Ishikawa (cell line): ENCODE measurements around the gene TMEM184B.

Experiments used
- EP300 ChIP-seq: IDR thresholded peaks from 2 replicates; pipeline ENCODE4 v1.6.1; 2012; ENCODE audit warnings: borderline replicate concordance
- MAX ChIP-seq: IDR thresholded peaks from 2 replicates; pipeline ENCODE4 v1.6.1; 2012
- TCF12 ChIP-seq: IDR thresholded peaks from 2 replicates; pipeline ENCODE4 v1.6.1; 2012; ENCODE audit warnings: low read depth
- USF1 ChIP-seq: IDR thresholded peaks from 2 replicates; pipeline ENCODE4 v1.6.1; 2012
- YY1 ChIP-seq: IDR thresholded peaks from 2 replicates; pipeline ENCODE4 v1.6.1; 2012; ENCODE audit warnings: low read depth

GRCh38 chr22:38259370-38259769 is 13.4 kb downstream of the TMEM184B start:
- TF ChIP-seq MAX (no peak), EP300 (no peak), TCF12 (no peak), USF1 (no peak), YY1 (no peak)
